Jurkat, Clone E6-1 (cell line): ENCODE measurements around the gene ATP13A2. TPM values are rescaled to one million over a fixed set of nuclear protein-coding genes. Genes with fewer than 3 reads are reported as not detected.

Experiments used
- DNase-seq: peaks from one replicate; pipeline ENCODE4 v3.0.0-alpha.2; 2011; ENCODE audit warnings: low read depth, low spot score
- H3K4me3 ChIP-seq: 2 replicates; pipeline ENCODE4 v1.5.1; 2011; ENCODE audit warnings: mild to moderate bottlenecking, low read length, control low read depth, moderate library complexity
- polyA plus RNA-seq: library from polyadenylated mRNA; unstranded; fragments of >200 nt; gene quantifications from one replicate; pipeline ENCODE4 v1.2.1, GENCODE V29; 2012; ENCODE audit warnings: missing spikeins; ENCODE audit not compliant: insufficient read length, insufficient read depth

The ATP13A2 gene, protein sequence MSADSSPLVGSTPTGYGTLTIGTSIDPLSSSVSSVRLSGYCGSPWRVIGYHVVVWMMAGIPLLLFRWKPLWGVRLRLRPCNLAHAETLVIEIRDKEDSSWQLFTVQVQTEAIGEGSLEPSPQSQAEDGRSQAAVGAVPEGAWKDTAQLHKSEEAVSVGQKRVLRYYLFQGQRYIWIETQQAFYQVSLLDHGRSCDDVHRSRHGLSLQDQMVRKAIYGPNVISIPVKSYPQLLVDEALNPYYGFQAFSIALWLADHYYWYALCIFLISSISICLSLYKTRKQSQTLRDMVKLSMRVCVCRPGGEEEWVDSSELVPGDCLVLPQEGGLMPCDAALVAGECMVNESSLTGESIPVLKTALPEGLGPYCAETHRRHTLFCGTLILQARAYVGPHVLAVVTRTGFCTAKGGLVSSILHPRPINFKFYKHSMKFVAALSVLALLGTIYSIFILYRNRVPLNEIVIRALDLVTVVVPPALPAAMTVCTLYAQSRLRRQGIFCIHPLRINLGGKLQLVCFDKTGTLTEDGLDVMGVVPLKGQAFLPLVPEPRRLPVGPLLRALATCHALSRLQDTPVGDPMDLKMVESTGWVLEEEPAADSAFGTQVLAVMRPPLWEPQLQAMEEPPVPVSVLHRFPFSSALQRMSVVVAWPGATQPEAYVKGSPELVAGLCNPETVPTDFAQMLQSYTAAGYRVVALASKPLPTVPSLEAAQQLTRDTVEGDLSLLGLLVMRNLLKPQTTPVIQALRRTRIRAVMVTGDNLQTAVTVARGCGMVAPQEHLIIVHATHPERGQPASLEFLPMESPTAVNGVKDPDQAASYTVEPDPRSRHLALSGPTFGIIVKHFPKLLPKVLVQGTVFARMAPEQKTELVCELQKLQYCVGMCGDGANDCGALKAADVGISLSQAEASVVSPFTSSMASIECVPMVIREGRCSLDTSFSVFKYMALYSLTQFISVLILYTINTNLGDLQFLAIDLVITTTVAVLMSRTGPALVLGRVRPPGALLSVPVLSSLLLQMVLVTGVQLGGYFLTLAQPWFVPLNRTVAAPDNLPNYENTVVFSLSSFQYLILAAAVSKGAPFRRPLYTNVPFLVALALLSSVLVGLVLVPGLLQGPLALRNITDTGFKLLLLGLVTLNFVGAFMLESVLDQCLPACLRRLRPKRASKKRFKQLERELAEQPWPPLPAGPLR
- 61.2 TPM for polyA plus RNA-seq

DNA sequence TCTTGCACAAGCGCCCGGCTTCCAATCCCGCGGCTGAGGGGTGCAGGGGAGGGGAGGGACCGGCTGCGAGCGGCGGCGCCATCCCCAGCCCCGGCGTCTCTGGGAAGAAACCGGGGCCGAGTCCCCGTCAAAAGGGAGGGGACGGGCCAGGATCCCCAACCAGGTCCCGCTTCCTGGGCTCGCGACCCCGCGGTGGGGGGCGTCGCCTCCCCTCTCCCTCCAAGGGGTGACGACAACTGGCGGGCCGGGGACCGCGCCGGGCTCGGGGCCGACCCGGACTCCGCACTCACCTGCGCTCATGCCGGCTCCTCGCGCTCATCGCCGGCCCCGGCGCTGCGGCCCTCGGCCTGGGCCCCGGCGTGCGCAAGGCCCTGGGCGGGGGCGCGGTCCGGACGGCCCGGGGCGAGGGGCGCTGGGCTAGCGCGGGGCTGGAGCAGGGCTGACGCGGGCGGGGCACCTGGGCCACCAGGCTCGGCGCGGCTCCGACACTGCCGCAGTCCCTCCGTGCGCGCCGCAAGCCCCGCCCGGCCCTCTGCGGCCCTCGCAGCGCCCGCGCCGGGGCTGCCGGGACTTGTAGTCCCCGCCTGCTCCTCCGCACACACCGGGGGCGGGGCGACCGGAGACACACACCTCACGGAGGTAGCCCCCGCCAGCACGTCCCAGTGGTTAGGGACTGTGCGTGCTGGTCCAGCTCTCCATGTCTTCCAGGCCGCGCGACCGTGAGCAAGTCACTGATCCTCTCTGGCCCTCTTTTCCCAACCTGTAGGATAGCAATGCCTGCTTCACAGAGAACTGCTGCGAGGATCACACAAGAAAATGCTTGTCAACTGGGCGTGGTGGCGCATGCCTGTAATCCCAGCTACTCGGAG, at the start of gene ATP13A2:
ATP13A2 (minus strand) TSS at position 490 of the 869 bp plus-strand sequence; CDS start at position 300, 190 bp downstream.
- peak within 1 kb of the TSS; percentile 71 for H3K4me3 ChIP-seq
- DNase-seq = peak; percentile 66

DNA sequence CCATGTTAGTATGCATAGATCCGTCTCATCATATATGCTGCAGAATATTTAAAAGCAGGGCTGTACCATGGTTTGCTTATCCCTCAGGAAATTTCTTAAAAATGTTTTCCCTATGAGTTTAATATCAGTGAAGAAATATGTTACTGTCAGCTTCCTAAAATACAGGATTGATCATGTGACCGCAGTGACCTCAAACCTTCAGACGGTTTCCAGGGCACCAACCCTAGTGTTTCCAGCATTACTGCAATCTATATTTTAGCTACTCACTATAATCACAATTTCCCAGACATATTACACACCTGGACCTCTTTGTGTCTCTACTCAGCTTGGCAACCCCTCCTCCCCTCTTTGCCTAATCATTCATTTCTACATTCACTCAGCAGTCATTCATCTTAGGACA, 49.8 kb upstream of the ATP13A2 start:
- no peak overlapping the region for H3K4me3 ChIP-seq
- DNase-seq = no peak

DNA sequence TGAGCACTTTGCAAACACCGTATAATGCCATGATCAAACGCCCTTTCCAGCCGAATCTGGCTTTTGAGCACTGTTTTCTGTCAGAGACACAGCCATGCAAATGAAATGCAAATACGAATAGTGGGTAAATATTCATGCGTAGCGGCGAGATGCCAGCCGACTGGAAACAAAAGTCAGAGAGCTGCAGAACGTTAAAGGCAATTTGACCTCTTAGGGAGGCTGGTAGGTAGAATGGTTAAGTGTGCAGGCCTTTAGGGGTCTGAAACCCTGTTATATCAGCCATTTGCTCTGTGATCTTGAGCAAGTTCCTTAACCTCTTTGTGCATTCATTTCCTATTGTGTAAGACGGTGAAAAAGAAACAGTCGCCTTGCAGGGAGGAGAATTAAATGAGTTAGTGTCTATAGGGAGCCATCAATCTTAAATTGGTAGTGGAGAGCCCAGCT, 48.6 kb upstream of the ATP13A2 start:
- DNase-seq = no peak
- H3K4me3 ChIP-seq = no peak overlapping the region

DNA sequence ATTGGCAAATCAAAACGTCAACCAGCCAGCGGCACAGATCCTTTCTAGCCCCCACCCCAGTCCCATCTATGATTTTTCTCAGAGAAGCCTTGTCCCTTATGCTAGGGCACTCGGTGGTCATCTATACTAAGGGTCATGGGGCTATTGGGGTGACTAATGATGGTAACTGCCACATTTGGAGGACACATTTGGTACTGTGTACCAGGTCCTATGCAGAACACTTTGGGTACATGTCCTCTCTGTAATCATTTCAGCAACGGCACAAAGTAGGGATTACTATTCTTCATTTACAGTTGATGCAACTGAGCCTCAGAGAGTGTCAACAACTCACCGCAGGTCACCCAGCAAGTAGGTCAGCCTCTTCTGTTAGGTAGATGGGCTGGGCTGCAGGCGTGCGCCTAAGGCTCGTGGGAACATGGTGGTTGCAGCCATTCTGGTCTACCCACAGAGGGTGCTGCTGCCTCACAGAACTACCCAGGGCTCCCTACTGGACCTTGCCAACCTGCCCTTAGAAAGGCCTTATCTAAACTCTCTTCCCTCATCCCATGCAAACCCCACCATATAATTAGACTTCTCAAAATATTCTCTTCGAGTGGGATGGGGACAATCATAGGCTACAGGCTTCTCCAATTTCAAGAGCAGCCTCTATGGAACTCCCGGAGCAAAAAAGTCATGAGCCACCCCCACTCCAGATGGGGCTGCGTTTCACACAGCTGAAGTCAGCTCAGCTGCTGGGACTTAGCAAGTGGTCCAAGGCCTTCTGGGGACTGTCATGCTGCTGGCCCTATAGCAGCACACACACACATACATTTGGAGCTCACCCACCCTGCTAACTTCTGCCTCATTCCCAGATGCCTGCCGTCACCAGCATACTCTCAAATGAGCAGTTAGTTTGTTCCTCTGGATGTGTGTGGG, 47.9 kb upstream of the ATP13A2 start:
- peak; percentile 29 for DNase-seq

DNA sequence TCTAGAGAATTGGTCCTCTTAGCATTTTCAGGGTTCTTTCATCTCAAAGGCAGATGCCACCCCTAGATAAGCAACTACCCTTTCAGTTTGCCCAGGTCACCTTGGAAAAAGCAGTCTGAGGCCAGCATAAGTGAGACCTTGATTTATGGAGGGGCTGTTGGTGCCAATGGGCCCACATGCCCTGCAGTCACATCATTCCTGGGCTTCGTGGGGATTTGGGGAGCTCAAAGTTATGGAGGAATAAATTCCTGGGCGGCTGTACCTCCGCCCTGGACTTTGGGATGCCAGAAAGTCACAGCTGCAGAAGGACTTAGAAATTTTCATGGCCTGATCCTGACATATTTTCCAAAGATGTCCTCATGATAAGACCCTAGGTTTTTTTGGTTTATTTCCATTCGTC, 44.8 kb upstream of the ATP13A2 start:
- no peak overlapping the region for H3K4me3 ChIP-seq
- DNase-seq = no peak

More for the DNA sequence above, 47.9 kb upstream of the ATP13A2 start:
- no peak overlapping the region for H3K4me3 ChIP-seq

DNA sequence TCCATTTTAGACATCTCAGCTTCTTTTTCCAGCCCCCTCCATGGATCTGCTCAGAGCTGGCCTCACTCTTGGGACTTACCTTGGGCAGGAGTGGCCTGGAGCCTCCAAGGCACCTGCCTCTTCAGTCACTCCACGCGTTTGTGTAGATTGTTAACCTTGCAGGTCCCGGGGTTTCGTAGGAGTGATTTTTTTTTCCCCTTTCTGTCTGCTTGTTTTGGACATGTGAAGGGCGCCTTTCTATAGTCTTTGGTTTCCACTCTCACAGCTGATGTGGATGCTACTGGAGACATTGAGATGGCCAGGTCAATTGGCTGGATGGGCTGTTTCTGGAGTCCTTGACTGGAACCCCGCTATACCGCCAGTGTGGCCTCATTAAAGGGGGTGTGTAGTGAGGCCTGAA, 44.1 kb upstream of the ATP13A2 start:
- H3K4me3 ChIP-seq = no peak overlapping the region
- no peak for DNase-seq

DNA sequence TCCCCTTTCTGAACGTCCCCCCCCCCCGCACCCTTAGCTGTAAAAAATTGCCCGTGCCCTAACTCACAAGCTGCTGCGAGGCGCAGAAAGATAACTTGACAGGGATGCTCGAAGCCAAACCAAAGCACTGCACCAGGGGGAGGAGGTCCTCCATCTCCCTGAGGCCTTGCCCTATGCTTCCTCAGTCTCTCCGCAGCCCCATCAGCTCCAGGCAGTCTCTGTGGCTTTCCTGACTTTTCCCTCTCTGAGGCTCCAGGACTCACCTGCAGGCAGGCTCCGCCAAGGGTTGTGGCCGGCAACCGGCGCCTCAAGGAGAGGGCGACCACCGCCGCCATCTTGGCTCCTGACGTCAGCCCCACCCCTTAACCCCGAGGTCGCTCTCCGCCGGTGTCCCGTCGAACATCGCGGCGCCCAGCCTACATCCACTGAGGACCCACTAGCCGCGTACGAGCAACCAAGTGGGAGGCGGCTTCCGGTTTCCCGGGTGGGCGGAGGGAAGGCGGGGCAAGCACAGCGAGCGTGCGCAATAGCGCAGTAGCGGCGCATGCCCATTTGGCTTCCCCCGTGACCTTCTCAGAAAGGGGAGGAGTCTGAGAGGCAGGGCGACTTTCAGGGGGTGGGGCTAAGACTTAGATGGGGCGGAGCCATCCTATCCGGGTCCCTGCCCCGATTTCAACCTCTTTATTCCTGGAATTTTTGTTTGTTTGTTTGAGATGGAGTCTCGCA, 42.1 kb upstream of the ATP13A2 start, which contains the start of gene SDHB:
SDHB (minus strand) TSS at position 348 of the 726 bp plus-strand sequence; CDS start at position 335, 13 bp downstream.
- DNase-seq = peak; percentile 96
- peak within 1 kb of the TSS; percentile 98 for H3K4me3 ChIP-seq

DNA sequence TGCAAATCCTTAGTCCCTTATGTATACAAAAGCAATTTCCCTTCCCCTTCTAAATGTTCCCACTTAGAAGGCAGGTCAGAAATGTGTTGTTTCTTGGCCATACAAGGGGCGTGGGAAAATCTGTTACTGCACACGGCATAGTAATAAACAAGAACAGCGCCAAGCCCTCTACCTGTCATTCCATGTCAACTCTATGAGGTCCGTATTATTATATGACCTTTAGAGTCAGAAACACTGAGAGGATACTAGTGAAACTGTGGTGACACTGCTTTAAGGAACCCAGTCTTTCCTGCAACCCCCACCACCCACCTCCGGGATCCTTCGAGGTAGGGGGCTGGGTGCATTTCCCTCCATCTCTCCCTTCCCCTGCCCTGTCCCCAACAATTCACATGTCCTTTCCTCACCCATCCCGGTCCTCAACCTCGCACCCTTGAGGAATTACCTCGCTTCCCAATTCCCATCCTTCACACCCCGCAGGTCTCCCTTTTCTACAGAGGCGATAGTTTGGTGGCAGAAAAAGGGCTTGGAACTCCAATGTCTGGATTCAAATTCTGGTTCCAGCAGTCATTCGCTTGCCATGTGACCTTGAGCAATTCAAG, 41.5 kb upstream of the ATP13A2 start:
- DNase-seq = no peak
- H3K4me3 ChIP-seq = peak overlapping the region; percentile 98

DNA sequence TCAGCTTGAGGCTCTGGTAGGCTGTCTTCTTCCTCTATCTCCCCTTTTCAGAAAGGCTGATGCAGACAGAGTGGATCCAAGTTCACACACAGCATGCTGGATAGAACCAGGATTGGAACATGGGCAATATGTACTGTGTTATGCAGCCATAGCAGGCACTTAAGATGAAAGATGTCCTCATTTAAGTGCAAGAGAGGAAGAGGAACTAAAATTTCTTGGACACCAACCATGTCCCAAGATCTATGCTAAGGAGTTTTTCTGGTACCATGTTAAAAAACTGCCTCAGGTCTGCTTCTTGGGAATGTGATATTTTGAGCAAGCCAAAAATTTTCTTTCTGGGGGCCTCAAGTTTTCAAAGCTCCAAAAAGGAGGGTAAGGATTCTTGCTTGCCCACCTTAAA, 40.9 kb upstream of the ATP13A2 start:
- no peak for DNase-seq
- peak overlapping the region; percentile 98 for H3K4me3 ChIP-seq

DNA sequence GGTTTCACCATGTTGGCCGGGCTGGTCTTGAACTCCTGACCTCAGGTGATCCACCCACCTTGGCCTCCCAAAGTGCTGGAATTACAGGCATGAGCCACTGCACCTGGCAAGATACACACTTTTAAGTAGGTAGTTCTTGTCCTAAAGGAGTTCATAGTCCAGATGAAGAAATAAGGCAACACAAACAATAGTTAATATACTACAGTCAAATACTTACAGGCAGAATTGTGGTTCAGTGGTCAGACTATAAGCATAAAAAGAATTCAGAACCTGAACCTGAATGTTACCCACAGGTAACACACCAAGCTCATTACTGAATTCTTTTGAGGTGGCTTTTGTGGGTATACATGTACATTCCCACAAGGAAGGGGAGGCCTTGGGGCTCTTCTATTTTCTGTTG, 40.3 kb upstream of the ATP13A2 start:
- no peak overlapping the region for H3K4me3 ChIP-seq
- DNase-seq = peak; percentile 32

DNA sequence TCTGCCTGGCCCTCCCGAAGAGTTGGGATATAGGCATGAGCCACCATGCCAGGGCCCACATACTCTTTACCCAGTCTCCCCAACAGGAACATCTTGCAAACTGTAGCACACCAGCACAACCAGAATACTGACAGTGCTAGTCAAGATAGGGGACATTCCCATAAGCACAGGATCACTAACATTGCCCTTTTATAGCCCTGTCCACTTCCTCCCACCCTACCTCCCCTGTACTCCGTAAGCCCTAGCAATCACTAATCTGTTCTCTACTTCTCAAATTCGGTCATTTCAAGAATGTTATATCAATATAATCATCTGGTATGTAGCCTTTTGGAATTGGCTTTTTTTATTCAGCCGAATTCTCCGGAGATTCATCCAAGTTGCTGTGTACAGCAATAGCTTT, 36.2 kb upstream of the ATP13A2 start:
- no peak for DNase-seq
- no peak overlapping the region for H3K4me3 ChIP-seq

DNA sequence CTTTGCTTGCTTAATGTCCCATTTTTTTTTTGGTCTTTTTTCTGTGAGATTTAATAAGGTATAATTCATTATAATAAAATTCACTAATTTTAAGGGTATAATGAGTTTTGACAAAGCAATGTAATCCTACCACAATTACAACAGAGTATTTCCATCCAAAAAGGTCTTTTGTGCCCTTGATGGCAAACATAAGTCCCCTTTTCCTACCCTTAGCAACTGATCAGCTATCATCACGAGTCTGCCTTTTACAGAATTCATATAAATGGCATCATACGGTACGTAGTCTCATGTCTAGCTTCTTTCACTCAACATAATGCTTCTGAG, 34.6 kb upstream of the ATP13A2 start:
- no peak for DNase-seq

DNA sequence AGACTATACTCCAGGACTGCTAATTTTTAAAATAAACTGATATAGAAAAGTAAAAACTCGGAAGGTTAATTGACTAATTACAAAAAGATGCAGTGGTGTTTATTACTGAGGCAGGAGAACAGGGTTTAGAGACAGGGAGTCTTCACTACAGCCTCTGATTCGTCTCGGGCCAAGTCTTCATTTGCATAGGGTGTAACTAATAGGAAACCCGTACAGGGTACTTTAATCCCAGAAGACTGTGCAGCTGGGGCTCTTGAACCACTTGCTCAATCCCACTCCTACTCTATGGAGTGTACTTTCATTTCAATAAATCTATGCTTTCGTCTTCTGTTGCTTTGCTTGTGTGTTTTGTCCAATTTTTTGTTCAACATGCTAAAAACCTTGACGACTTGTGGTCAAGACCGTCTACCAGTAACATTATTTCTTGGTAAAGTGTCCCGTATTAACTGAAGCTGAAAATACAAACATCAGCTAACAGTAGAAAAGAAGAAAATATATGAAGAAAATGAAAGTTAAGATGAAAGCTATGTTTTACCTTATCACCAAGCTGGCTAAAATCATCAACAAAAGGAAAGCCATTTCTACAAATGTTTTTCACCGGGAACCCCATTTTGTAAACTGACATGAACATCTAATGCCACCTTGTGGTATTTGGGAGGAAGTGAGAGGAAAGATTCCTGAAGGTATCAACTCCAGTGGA, 34.1 kb upstream of the ATP13A2 start:
- H3K4me3 ChIP-seq = no peak overlapping the region
- peak; percentile 41 for DNase-seq

More for the DNA sequence above, 34.6 kb upstream of the ATP13A2 start:
- no peak overlapping the region for H3K4me3 ChIP-seq

DNA sequence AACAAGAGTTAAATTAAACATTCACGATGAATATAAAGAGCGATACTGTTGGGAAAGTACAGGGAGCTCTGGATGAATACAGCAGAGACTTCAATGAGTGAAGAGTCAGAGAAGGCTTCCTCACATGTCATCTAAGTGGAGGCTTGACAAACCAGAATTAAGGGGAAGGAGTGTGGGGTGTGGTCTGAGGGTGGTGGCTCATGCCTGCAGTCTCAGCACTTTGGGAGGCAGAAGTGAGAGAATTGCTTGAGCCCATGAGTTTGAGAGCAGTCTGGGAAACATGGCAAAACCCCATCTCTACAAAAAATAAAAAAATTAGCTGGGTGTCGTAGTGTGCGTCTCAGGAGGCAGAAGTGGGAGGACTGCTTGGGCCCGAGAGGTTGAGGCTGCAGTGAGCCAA, 33.4 kb upstream of the ATP13A2 start:
- DNase-seq = no peak
- no peak overlapping the region for H3K4me3 ChIP-seq

DNA sequence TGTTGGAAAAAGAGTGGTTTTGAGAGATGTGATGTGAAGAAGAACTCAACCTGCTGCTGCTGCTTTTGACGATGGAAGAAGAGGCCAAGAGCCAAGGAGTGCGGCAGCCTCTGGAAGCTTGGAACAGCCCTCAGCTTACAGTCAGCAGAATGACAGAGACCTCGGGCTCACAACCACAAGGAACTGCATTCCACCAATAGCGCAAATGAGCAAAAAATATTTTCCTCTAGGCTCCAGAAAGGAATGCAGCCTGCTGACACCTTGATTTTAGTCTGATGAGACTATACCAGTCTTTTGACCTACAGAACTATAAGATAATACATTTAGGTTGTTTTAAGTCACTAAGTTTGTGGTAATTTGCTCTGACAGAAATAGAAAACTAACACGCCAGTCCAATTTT, 31.9 kb upstream of the ATP13A2 start:
- DNase-seq = no peak
- no peak overlapping the region for H3K4me3 ChIP-seq

DNA sequence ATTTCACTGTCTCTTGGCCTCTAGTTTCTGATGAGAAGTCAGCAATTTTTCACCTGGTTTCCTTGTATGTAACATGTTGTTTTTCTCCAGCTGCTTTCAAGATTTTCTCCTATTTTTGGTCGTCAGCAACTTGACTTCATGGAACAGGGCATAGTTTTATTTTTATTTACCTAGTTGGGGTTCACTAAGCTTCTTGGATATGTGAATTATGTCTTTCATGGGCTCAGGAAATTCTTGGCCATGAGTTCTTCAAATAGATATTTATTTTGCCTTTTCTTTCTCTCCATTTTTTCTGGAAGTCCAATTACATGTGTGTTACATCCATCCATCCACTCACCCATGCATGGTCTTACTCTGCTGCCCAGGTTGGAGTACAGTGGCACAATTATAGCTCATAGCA, 28.4 kb upstream of the ATP13A2 start:
- DNase-seq = no peak
- no peak overlapping the region for H3K4me3 ChIP-seq
